ENCODE results near the gene STX16. TPM values are rescaled to one million over a fixed set of nuclear protein-coding genes. Genes with fewer than 3 reads are reported as not detected.
"Not testable (repeated sequence)": the region's sequence is repeated elsewhere in the genome, so short reads cannot be mapped to it uniquely, and the experiment has no call there.

Gene STX16
- total RNA-seq, 2 experiments from 2014 or later = 67.8 to 70.3 TPM

DNA sequence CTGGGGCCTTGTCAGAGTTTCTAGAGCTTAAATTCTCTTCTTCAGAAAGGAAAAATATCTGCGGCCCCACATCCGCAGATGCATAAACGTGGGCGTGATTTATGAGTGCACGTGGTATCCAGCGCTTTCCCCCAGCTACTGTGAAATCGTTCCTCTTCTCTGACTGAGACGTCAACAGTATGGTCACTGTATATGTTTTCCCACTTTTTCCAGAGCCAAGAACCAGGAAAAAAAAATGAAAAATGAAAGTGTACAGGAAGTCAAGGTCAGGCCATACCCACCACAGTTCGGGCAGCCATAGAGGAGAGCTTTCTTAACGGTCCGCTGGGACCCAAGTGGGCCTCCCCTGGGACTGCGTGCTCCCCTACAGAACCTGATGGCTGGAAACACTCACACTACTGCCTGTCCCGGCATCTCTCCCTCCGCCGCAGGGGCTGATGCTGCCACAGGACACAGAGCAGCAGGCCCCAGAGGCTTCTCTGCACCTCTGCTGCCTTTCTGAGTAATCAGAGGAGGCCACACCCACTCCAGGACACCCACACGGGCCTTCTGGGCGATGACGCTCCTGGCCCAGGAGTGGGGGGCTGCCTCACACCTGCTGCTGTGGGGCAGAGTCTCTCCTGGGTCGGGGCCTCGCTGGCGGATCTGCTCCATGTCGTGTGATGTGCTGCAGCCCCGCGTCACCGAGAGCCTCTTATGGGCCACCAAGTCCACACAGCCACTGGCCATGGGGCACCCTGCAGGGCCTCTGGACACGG, 16.4 kb upstream of the STX16 start:
- ChIA-PET POLR2A (interaction anchor here (0.9 kb wide), 1 partner anchor 18 kb away, joined by 3 read pairs; no protein-coding TSS in a partner anchor), CTCF (no interaction called here)

DNA sequence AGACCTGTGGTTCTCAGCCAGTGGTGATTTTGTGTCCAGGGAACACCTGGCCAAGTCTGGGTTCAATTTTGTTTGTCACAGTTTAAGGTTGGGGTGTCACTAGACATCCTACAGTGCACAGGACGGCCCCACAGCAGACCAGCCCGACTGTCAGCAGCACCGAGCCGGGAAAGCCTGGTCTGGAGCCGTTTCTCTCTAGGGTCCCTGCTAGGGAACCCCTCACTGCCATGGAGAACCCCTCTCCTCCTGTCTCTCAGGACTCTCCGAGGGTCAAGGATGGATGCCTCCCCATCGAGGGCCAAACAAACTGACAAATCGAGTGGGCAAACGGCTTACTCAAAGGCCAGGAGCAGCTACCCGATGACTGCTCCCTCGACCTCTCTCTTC, 15.8 kb upstream of the STX16 start:
- CTCF ChIA-PET = no interaction called here
- POLR2A ChIA-PET = no interaction called here

DNA sequence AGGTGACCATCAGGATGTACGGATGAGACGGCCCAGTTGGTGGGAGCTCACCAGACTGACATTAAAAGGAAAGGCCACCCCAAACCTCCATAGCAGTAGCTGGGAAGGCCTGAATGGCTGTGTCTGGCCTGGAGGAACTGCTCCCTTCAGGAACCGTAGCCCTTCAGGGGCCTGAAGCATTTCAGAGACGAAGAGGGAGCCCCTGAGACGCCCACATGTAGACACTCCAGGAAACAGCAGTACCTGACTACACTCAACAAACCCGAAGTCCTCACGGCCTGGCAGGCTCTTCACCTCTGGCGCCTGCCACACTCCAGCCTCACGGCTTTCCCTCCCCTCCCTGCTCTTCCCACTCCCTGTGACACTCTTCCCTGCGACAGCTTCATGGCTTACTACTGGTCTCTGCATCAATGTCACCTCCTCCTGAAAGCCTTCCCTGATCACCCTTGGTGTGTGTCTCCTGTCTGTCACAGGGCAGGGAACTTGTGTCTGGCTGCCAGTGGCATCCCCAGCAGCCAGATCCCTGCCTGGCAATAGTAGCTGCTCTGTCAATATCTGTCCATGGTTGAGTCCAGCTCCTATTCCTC, 14.6 kb upstream of the STX16 start:
- ChIA-PET CTCF (no interaction called here), POLR2A (no interaction called here)

DNA sequence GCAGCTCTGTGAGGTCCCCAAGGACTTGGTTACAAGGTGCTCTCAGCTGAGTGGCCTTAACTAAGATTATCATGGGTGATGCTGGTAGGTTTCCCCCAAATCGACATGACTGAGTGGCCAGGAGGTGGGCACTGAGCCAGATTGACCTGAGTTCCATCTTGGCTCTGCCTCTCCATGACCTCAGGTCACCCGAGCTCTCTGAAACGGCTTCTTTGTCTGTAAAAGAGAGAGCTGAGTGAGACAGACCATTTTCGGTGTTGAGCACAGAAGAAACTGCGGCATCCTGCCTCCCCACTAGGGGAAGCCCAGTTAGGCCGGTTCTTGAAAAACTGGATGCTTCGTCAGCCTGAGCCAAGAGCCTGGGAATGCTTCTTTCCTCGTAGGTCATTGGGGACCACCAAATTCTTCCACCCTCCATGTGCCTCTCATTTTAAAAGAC, 14.1 kb upstream of the STX16 start:
- ChIA-PET POLR2A (no interaction called here), CTCF (no interaction called here)

DNA sequence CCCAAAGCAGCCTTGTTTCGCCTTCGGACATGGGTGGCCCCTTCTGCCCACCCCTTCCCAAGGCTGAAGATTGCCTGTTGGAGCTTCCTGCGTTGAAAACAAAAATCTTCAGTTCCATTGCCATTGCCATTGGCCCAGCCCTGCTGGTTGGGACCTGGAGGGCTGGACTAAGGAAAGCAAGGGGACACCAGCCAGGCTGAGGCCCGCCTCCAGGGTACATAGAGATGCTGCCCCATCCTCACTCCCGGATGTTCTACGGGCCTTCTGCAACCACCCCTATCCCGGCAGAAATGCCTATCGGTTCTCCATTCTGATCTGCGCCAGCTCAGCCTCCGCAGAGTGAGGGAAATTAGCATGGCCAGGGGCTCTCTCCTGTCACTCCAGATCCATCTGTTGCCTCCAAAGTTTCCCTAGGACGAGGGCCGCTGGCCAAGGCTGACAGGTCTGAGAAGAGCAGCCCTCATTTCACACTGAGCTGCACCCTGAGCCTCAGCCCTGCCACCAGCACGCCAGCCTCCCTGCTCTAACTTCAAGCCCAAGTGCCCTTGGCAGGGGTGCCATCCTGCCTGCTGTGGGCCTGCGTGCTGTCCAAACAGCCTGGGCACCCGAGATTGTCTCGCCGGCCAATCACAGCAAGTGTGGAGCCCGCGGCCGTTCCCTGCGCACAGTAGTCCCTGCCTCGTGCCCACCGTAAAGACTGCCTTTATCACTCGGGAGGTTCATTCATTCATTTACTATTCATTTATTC, 13.4 kb upstream of the STX16 start:
- CTCF ChIA-PET = no interaction called here
- POLR2A ChIA-PET = no interaction called here

DNA sequence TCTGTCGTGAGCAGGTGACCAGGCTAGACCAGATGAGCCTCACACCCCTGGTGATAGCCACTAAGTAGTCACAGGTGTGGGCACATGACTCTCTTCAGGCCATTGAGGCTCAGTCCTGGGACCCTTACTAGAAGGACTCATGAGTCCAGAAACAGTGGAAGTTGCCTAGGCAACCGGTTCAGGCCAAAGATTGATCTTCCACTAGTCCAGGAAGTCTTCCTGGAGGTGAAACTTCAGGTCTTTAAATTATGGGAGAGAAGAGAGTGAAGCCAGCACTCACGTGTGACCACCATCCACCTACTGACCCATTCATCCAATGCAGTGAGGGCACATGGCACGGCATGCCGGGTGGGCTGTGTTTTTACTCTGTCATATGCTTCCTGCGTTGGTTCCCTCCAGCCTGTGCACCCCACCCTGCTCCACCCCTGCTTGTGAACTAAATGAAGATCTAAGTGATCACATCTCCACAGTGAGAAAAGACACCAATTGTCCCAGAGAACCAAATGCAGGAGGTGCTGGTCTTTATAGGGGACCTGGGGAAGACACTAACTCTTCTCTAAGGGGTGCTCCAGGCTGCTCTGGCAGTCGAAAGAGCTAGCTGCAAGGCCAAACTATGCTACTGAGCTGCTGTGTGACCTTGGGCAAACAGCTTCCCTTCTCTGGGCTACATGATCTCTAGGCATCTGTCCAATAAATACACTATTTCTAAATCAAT, 12.5 kb upstream of the STX16 start:
- ChIA-PET CTCF (no interaction called here), POLR2A (no interaction called here)

DNA sequence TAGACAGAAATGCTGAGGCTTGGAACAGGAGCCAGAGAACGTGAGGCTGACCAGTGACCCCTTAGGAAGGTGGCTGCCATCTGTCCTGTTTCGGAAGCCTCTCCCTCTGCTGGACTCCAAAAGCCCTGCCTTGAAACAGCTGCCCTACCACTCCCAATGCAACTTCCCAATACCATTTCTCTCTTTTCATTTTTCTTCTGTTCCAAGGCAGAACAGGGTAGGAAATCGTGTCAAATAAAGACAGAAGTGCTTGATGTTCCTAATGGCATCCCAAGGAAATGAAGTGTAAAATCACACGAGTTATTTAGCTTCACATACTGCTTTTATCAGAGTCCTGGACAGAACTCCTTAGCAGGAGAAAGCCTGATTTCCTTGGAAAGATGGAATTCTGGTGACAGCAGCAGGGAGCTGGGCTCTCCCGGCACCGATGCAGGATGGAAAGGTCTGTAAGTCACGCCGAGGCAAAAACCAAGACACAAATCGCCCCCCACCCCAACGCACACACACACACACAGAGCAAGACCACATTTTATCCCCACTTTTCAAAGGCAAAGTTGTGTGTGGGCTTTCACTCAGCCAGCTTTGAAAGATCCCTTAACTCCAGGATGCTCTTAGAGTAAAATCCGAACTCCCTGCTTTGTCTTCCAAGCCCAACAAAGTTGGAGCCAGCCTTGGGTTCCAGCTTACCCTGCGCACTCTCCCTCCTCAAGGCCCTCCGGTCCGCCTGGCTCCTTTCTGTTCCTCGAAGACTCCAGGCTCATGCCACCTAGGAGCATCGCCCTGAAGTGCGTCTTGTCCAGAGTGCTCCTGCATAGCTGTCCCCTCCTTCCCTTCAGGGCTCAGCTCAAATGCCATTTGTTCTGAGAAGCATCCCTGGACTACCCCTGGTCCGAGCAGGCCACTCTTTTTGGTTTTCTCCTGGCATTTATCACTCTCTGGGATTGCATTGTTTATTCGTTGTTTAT, 11.6 kb upstream of the STX16 start:
- CTCF ChIA-PET = no interaction called here
- POLR2A ChIA-PET = no interaction called here

DNA sequence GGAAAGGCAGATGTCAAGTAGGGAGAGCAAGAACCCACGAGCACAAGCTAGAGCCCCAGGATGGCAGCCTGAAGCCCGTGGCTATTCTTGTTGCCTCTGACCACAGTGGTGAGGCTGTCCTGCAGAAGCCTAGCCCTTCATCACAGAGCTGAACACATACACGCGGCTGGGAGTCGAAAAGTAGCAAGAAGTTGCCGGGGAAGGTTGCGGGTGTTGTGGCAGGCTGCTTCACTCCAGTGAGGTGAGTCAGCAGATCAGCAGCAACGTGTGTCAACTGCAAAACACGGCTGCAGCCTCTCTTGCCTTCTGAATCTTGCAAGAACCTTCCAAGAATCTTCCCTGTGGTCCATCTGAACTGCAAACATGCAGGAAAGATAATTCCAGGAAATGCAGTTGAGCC, 10.6 kb upstream of the STX16 start:
- ChIA-PET POLR2A (no interaction called here), CTCF (no interaction called here)

DNA sequence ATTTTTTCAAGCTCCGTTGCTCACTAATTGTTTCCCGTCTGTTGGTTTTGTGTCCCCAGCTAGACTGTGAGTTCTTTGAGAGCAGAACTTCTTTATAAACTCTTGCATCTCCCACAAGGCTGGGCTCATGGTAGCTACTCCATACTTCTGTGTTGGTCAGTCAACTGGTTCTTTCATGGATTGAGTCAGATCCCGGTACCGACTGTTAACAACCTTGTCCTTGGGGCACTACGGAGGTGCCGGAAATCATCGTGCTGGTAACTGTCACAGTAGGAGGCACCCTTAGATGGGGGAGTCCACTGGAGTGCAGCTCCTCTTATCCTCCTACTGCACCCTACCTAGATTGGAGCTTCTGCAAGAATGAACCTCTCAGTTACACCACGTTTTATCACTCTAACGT, 8.6 kb upstream of the STX16 start:
- CTCF ChIA-PET = no interaction called here
- POLR2A ChIA-PET = interaction anchor here (0.8 kb wide), 1 partner anchor 9 kb away, joined by 3 read pairs; the partner anchor contains the start of gene STX16

DNA sequence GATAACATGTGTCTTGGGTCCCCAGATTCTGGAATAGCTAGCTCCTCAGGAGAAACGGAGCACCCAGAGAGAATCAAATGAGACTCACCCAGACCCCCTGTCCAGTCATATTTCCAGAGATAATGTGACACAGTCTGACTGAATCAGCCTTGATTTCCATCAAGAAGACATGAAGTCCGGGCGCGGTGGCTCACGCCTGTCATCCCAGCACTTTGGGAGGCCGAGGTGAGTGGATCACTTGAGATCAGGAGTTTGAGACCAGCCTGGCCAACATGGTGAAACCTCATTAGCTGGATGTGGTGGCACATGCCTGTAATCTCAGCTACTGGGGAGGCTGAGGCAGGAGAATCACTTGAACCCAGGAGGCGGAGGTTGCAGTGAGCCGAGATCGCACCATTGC, 8.2 kb upstream of the STX16 start:
- CTCF ChIA-PET, POLR2A ChIA-PET: not testable (repeated sequence)

DNA sequence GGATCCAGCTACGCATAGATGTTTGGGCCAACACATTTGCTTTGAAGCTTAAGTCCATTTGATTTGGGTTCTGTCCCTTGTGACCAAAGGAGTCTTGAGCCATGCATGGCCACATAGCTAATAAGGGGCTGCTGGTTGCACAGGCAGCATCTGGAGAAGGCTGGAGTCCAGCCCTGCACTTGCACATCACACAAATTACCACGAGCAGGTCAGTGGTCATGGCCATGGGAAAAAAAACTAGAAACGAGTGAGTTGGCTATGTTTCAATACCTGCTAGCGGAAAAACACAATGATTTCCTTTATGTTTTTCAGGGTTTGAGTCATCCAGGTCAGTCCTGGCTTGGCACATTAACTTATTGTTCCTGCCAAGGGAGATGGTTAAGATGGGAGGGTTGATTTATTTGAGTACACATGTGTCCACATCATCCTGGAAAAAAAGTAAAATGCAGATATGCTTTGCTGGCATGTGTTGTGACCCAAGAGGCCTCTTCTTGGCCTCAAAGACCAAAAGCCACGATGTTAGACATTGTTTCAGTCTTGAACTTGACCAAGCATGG, 5.6 kb upstream of the STX16 start:
- ChIA-PET POLR2A (no interaction called here), CTCF (no interaction called here)

DNA sequence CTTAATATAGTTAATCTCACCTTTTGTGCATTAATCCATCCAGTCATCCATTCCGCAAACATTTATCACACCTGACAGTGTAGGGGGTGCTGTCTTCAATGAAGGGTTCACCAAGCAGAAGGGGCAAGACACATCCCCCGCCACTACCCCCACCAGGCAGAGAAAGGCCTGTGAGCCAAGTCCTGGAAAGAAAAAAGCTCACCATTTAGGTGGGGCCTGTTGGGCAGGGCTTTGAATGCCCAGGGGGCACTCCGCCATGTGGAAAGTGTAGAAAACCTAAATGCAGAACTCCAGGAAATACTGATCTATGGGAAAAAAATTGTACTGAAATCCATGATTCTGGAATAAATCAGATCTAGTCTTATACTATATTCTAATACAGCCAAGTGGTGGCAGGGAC, 4.8 kb upstream of the STX16 start:
- CTCF ChIA-PET = no interaction called here
- POLR2A ChIA-PET = no interaction called here

DNA sequence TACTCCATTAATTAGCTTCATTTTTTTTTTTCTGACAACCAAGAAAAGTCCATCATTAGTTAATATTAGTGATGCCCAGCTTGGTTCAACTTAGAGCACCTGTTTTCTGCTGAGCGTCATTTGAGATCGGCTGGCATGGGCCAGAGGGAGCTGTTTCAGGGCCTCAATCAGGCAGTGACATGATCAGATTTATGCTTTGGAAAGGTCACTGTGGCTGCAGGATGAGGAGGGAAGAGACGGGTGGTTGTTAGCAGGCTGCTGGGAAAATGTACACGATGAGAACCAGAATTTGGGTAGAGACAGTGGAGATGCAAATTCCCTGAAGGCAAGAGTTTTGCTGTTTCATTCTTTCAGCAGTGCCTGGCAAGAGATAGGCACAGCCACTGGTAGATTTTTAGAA, 4.4 kb upstream of the STX16 start:
- ChIA-PET CTCF (no interaction called here), POLR2A (no interaction called here)

DNA sequence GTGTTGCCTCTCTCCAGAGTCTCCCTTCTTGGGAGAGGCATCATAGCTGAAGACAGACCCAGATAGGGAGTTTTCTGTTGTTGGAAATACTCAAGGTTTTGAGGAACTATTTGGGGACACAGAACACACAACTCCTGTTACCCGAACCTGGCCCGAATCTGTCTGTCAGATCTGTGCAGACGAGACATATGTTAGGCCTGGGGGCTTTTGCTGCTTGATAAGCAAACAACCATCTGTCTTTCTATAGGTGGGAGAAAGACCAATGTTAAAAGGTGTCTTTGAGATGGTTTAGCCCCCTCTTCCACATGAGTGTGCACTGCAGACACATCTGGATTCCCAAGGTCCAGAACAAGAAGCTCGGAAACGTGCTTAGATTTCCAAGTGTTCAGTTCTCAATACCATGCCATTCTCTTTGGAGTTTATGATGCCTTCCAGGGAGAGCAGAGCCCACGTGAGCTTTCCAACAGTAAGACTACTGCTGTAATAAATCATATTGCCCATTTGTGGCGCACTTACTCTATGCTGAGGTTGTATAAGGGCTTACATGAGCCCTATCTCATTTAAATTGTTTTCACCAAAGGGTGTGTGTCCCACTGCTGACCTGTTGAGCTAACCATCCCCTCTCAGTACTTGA, 3.8 kb upstream of the STX16 start:
- CTCF ChIA-PET = interaction anchor here (0.6 to 1.2 kb wide), 2 partner anchors 187 to 200 kb away, joined by 3 read pairs; no protein-coding TSS in a partner anchor
- POLR2A ChIA-PET = no interaction called here

DNA sequence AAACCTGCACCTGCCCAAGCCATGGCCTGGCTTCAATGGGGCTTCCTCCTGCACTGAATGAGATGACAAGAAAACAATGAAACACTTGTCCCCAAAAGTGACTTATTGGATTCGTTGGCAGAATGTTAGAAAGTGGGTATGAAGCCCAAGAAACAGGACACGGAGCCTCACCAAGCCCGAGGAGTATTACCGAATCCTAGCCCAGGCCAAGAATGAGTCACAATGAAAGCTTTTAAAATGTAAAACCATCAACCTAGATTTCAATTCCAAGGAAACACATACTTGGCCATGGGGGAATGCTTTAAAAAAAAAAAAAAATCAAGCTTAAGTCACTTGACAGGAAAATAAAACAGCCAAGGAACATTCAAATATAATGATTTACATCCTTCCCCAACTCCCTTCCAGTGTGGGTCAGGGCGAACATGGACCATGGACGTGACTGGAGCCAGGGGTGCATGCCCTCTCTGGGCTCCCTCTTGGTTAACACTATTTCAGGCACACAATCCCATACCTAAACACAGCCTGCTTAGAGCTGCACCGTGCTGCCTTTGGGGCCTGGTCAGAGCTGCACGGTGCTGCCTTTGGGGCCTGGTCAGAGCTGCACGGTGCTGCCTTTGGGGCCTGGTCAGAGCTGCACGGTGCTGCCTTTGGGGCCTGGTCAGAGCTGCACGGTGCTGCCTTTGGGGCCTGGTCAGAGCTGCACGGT, 3.1 kb upstream of the STX16 start:
- POLR2A ChIA-PET = no interaction called here
- CTCF ChIA-PET = interaction anchor here (0.6 to 1.2 kb wide), 3 partner anchors 187 to 413 kb away, joined by 3 read pairs; no protein-coding TSS in a partner anchor

DNA sequence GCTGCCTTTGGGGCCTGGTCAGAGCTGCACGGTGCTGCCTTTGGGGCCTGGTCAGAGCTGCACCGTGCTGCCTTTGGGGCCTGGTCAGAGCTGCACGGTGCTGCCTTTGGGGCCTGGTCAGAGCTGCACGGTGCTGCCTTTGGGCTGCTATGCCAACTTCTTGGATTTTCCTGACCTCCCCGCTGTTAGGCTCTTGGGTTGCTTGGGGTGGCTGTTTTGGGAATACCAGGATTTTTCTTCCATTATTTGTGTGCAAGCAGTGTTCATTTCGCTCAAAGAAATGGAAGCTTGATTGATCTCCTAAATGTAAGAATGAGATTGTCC, 2.6 kb upstream of the STX16 start:
- CTCF ChIA-PET = interaction anchor here (1.2 kb wide), 1 partner anchor 413 kb away, joined by 3 read pairs; no protein-coding TSS in a partner anchor
- POLR2A ChIA-PET = not testable (repeated sequence)

DNA sequence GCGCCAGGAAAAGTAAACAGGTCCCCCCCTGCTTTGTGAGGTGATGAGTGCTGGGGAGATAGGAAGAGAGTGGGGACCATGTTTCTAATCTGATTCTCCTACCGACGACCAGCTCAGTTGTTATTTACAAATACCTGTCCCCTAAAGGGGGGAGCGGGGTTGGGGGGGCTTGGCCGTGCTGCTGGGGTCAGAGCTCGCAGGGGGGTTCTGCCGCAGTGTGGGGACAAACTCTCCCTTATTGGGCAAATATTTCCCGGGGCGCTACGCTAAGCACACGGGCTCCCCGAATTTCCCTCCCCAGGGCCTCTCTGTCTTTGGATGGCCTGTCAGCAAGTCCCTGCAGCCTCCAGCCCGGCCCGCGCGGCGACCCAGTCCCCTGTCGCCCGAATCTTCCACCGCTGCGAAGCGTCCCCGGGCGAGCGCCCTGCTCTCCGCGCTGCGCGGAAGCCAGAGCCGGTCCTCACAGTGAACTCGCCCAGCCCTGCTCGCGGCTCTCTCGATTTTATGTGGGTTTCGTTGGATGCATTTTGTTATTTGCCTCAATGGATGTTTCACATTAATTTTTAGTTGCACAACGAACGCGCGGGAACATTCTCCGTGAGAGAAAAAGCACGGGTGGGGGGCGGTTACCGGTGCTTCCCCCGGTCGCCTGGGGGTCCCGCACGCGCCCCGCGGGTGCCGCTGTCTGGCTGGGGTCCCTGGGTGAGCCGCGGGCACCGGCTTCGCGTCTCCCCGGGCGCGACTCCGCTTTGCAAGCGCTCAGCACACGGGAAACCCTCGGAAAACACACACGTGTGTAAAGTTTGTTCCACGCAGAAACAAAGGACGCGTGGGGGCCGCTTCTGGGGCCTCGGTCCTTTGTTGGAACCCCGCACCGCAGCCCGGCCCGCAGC, 1.5 kb upstream of the STX16 start:
- CTCF ChIA-PET = interaction anchor here (0.6 to 1.2 kb wide), 3 partner anchors 414 to 421 kb away, joined by 3 read pairs; no protein-coding TSS in a partner anchor
- POLR2A ChIA-PET = interaction anchor here (0.6 to 1.1 kb wide), 2 partner anchors 473 to 606 kb away, joined by 3 to 9 read pairs; no protein-coding TSS in a partner anchor
